Brain microvascular endothelial cell (primary cell): Measurements from ENCODE around the gene EYS.

Experiments
- DNase-seq: peaks from one replicate; pipeline ENCODE4 v3.0.0-alpha.2; 2020
- H3K27ac ChIP-seq: fragments of 250-450 bp; sonication (Bioruptor Pico); 2 replicates; pipeline ENCODE4 v1.5.1; 2020; ENCODE audit warnings: mild to moderate bottlenecking, moderate library complexity
- H3K27me3 ChIP-seq: fragments of 250-450 bp; sonication (Bioruptor Pico); replicated peaks from 2 replicates; pipeline ENCODE4 v1.5.1; 2020; ENCODE audit warnings: mild to moderate bottlenecking
- H3K36me3 ChIP-seq: fragments of 250-450 bp; sonication (Bioruptor Pico); replicated peaks from 2 replicates; pipeline ENCODE4 v1.5.1; 2020; ENCODE audit warnings: mild to moderate bottlenecking
- H3K4me3 ChIP-seq: 2 replicates; pipeline ENCODE4 v1.5.1; 2011; ENCODE audit warnings: low read depth, mild to moderate bottlenecking, control low read depth, low read length, moderate library complexity
- in situ Hi-C: cut with HindIII; loops from 2 replicates; pipeline ENCODE4 v1.10.0; 2017; ENCODE audit warnings: low sequenced_read_pairs, low pct_ligation_motif_present
- TF ChIP-seq, protein P1 (sequence below): IDR thresholded peaks from 2 replicates; pipeline ENCODE4 v1.5.1; 2011; ENCODE audit warnings: low read depth, mild to moderate bottlenecking, moderate library complexity, low read length, control low read depth, inconsistent platforms; ENCODE audit errors: missing control alignments

The EYS gene

DNA sequence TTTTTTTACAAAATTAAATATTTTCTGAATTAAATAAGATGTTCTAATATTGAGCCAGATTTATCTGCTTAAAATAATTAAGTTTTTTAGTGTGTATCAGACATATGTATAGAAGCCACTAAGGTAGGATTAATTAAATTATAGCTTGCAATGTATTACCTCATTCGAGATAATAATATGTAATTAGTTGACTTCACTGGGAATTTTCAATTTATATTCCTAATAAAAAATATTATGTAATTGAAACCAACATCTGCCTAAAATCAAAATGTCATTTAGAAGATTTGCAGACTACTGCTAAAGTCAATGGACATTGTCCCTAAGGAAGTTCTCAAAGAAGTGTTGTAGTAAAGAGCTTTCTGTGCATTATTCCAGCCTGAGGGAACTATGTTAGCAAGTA lies 254.7 kb downstream of the EYS start:
- H3K27me3 ChIP-seq = no peaks in the 10 kb centered on the region
- H3K36me3 ChIP-seq = no peaks in the 10 kb centered on the region
- TF ChIP-seq, protein P1, sequence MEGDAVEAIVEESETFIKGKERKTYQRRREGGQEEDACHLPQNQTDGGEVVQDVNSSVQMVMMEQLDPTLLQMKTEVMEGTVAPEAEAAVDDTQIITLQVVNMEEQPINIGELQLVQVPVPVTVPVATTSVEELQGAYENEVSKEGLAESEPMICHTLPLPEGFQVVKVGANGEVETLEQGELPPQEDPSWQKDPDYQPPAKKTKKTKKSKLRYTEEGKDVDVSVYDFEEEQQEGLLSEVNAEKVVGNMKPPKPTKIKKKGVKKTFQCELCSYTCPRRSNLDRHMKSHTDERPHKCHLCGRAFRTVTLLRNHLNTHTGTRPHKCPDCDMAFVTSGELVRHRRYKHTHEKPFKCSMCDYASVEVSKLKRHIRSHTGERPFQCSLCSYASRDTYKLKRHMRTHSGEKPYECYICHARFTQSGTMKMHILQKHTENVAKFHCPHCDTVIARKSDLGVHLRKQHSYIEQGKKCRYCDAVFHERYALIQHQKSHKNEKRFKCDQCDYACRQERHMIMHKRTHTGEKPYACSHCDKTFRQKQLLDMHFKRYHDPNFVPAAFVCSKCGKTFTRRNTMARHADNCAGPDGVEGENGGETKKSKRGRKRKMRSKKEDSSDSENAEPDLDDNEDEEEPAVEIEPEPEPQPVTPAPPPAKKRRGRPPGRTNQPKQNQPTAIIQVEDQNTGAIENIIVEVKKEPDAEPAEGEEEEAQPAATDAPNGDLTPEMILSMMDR = no peak
- no peak overlapping the region for H3K27ac ChIP-seq
- DNase-seq = no peak
- in situ Hi-C loops = no loop called here
- no peak overlapping the region for H3K4me3 ChIP-seq

DNA sequence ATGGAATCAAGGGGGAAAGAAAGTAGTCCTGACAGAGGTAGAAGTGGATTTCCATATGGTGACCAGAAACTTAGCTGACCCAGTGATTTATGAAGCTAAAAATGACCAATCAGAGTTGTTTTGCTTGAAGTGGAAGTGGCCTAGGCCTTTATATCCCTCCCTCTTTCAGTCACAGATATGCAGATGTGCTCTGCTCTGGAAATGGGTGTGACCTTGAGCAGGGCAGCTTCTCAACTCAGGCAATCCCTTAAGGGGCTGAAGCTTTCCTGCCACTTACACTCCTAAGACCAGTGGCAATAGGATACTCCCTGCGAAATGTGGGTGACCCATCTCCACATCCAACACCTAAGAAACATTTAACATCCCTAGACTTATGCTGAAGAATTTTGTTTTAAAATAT lies 256.6 kb downstream of the EYS start:
- no peak overlapping the region for H3K27ac ChIP-seq
- H3K36me3 ChIP-seq = no peaks in the 10 kb centered on the region
- H3K27me3 ChIP-seq = no peaks in the 10 kb centered on the region
- TF ChIP-seq, protein P1 = no peak
- no peak overlapping the region for H3K4me3 ChIP-seq
- in situ Hi-C loops = no loop called here
- no peak for DNase-seq

DNA sequence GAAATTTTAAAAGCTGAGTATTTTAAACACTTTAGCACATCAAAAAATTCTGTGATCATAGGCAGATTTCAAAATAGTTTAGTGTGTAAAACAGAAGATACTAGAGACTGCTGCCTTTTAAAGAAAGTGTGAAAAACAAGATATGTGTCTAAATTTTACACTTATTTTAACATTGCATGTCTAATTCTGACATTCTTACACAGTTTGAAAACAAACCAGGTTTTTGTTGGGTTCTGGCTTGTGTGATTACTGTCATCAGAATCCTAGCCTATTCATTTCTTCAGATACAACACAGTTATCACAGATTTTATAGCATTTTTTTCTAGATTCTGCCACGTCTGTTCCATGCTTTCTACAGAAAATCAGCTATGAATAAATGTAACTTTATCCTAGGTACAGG lies 257.1 kb downstream of the EYS start:
- in situ Hi-C loops = no loop called here
- DNase-seq = no peak
- TF ChIP-seq, protein P1 = no peak
- no peak overlapping the region for H3K4me3 ChIP-seq
- H3K36me3 ChIP-seq = no peaks in the 10 kb centered on the region
- H3K27ac ChIP-seq = no peak overlapping the region
- H3K27me3 ChIP-seq = no peaks in the 10 kb centered on the region

DNA sequence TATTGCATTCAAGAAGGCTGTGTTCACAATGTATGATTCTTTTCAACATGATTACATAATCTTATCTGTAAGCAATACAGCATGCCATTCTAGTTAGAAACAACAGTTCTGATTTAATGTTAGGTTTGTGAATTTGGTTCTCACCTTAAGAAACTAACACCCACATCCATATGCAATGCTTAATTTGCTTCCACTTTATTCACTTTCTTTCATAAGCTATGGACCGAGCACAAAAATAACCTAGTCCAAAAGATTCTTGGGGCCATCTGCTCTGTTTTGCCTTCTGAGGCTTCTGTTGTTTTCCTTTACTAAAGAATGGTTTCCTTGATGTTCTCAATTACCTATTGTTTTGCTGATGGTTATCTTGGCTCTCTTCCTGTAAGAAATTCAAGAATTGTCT lies 258.2 kb downstream of the EYS start:
- in situ Hi-C loops = no loop called here
- Histone ChIP-seq H3K36me3 (no peaks in the 10 kb centered on the region), H3K27ac (no peak overlapping the region), H3K4me3 (no peak overlapping the region), H3K27me3 (no peaks in the 10 kb centered on the region)
- no peak for DNase-seq
- TF ChIP-seq, protein P1 = no peak

DNA sequence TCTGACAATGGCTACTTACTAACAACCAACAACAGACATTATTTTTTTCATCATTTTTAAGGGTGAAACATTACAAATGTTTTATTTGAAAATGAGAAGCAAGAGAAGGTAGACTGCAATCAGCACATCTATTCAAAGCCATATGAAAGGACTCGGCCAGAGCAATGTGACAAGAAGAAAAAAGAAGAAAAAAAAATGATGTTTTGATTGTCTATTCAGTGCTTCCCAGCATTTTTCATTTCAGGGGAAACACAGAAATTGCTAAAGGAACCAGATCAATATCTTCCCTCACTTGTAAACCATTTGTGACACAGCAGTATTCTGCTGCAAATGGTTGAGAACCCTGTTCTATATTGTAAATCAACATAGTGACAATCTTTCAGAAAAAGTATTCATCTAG lies 270.7 kb downstream of the EYS start:
- in situ Hi-C loops = no loop called here
- no peaks in the 10 kb centered on the region for H3K36me3 ChIP-seq
- no peak overlapping the region for H3K27ac ChIP-seq
- H3K4me3 ChIP-seq = no peak overlapping the region
- TF ChIP-seq, protein P1 = no peak
- no peak for DNase-seq
- no peaks in the 10 kb centered on the region for H3K27me3 ChIP-seq

DNA sequence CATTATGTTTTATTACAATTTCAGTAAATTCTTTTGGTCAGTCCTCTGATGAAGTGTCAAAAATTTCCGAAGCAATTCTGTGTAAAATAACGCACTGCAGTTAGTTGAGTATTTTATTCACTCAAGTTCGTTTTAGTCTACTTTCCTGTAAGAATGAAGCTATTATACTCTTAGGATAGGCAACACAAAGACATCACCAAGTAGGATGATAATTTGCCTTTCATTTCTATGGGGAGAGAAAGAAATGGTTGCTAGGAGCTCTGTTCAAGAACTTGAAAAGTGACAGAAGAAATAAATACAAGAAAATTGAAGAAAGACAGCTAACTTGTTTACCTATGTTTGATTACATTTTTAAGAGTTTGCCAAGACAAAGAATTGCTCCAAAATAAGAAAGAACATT lies 290.4 kb downstream of the EYS start:
- H3K4me3 ChIP-seq = no peak overlapping the region
- no peaks in the 10 kb centered on the region for H3K27me3 ChIP-seq
- in situ Hi-C loops = no loop called here
- H3K36me3 ChIP-seq = no peaks in the 10 kb centered on the region
- no peak overlapping the region for H3K27ac ChIP-seq
- TF ChIP-seq, protein P1 = no peak
- DNase-seq = no peak
